Rectal smooth muscle tissue (tissue), 1 donor: ENCODE data around the gene C1orf167.

Source experiments
- H3K27ac ChIP-seq: one replicate; pipeline ENCODE4 v1.7.0; 2013; ENCODE audit warnings: low read depth, low read length, inconsistent platforms
- H3K27me3 ChIP-seq: one replicate; pipeline ENCODE4 v1.7.0; 2013; ENCODE audit warnings: low read length; ENCODE audit not compliant: control insufficient read depth, insufficient read depth
- H3K36me3 ChIP-seq: one replicate; pipeline ENCODE4 v1.7.0; 2013; ENCODE audit warnings: low read length; ENCODE audit not compliant: control insufficient read depth, insufficient read depth
- H3K4me1 ChIP-seq: one replicate; pipeline ENCODE4 v1.7.0; 2013; ENCODE audit warnings: low read length; ENCODE audit not compliant: control insufficient read depth, insufficient read depth
- H3K4me3 ChIP-seq: one replicate; pipeline ENCODE4 v1.7.0; 2013; ENCODE audit warnings: low read length
- H3K9ac ChIP-seq: one replicate; pipeline ENCODE4 v1.7.0; 2013; ENCODE audit warnings: low read length

C1orf167 gene

GRCh38 chr1:11828511-11828910 is 66.5 kb downstream of the C1orf167 start:
- Histone ChIP-seq H3K4me3 (no peak overlapping the region), H3K36me3 (peaks cover 45% of the 10 kb centered on the region), H3K27me3 (no peaks in the 10 kb centered on the region), H3K4me1 (no peaks in the 10 kb centered on the region), H3K27ac (no peak overlapping the region), H3K9ac (no peak overlapping the region)

DNA sequence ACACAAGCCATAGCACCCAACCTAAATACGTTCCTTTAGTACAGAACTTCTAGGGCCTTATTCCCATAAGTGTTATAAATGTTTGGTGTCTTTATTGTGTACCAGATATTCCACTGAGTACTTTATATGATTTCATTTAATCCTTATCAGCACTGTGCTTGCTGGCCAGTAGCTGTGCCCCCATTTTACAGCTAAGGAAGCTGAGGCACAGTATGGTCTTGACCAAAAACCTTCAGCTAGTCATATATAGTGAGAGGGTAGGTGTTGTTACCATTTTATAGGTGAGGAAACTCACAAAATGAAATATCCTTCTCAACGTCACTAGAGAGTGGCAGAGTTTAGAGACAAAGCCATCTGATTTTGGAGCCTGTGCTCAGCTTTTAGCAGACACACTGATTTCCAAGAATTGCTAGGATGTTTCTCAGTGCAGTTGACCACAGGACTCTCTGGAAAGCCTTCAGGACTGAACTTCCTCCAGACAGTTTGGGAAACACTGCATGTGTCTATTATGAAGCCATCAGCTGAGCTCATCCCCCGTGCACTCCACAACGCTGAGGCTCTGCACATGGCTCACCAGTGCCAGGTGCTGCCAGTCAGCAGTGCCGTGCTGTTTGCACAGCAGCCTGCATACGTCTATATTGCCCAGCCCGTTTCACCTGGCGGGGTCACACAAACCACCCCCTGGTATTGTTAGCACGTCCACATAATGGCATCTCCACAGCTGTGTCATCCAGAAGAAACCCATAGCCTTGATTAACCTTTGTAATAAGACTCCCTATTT is 70.1 kb downstream of the C1orf167 start:
- no peak overlapping the region for H3K4me3 ChIP-seq
- no peaks in the 10 kb centered on the region for H3K27me3 ChIP-seq
- no peaks in the 10 kb centered on the region for H3K4me1 ChIP-seq
- H3K36me3 ChIP-seq: peaks cover 62% of the 10 kb centered on the region
- H3K27ac ChIP-seq: no peak overlapping the region
- no peak overlapping the region for H3K9ac ChIP-seq

DNA sequence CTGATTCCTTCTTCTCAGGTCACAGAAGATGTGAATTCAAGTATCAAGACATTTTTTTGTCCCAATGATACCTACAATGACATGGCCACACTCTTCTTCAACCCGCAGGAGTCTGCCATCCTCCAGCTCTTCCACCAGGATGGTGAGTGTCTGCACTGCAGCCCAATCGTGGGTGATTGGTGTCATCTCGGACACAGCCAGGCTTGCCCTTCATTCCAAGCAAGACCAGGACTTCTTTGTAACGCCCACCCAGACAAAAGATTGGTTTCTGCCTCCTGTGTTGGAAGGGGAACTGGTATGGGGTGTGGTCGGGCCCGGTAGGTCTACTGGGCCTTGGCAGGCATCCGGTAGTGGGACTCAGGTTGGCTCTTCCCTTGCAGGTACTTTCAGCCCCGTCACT is 71.5 kb downstream of the C1orf167 start:
- Histone ChIP-seq H3K36me3 (peaks cover 61% of the 10 kb centered on the region), H3K27me3 (no peaks in the 10 kb centered on the region), H3K4me1 (no peaks in the 10 kb centered on the region), H3K9ac (peak overlapping the region; percentile 22), H3K4me3 (no peak overlapping the region), H3K27ac (no peak overlapping the region)

- Histone ChIP-seq H3K4me3 (no peak overlapping the region), H3K27me3 (no peaks in the 10 kb centered on the region), H3K9ac (no peak overlapping the region), H3K36me3 (peaks cover 57% of the 10 kb centered on the region), H3K4me1 (no peaks in the 10 kb centered on the region), H3K27ac (no peak overlapping the region)
Measured at GRCh38 chr1:11833900-11834299, 71.9 kb downstream of the C1orf167 start.

GRCh38 chr1:11835441-11836225 is 73.6 kb downstream of the C1orf167 start:
- no peak overlapping the region for H3K9ac ChIP-seq
- H3K36me3 ChIP-seq: peaks cover 56% of the 10 kb centered on the region
- no peaks in the 10 kb centered on the region for H3K27me3 ChIP-seq
- no peak overlapping the region for H3K27ac ChIP-seq
- no peak overlapping the region for H3K4me3 ChIP-seq
- no peaks in the 10 kb centered on the region for H3K4me1 ChIP-seq

DNA sequence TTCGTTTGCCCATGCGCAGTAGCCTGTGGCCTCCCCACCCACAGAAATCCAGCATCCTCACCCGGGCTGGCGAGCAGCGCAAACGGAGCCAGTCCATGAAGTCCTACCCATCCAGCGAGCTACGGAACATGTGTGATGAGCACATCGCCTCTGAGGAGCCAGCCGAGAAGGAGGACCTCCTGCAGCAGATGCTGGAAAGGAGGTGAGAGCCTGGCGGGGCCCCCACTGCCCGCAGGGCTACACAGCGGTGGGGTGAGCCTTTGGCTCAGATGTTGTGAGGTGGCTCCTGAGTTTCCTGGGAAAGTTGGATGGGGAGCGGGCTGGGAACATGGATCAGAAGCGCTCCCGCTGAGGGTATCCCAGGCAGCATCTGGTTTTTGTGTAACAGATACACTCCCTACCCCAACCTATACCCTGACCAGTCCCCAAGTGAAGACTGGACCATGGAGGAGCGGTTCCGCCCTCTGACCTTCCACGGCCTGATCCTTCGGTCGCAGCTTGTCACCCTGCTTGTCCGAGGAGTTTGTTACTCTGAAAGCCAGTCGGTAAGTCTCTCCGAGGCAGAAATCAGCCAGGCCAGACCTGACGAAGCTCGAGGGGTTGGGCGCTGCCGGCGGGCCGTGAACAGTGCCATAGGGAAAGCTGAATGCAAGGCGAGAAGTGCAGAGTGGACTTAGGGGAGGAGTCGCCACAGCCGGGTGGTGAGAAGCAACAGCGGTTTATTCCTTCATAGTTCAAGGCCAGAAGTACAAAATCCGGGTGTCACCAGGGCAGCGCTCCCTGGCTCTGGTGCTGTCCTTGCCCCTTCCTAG is 75.2 kb downstream of the C1orf167 start:
- no peak overlapping the region for H3K9ac ChIP-seq
- H3K4me3 ChIP-seq: no peak overlapping the region
- H3K36me3 ChIP-seq: peaks cover 66% of the 10 kb centered on the region
- H3K4me1 ChIP-seq: no peaks in the 10 kb centered on the region
- no peaks in the 10 kb centered on the region for H3K27me3 ChIP-seq
- H3K27ac ChIP-seq: no peak overlapping the region

GRCh38 chr1:11837767-11838348 is 75.9 kb downstream of the C1orf167 start:
- H3K27me3 ChIP-seq: no peaks in the 10 kb centered on the region
- H3K36me3 ChIP-seq: peaks cover 68% of the 10 kb centered on the region
- no peak overlapping the region for H3K9ac ChIP-seq
- H3K27ac ChIP-seq: no peak overlapping the region
- H3K4me3 ChIP-seq: no peak overlapping the region
- H3K4me1 ChIP-seq: no peaks in the 10 kb centered on the region

GRCh38 chr1:11838349-11839272 is 76.6 kb downstream of the C1orf167 start:
- Histone ChIP-seq H3K27me3 (no peaks in the 10 kb centered on the region), H3K27ac (no peak overlapping the region), H3K9ac (no peak overlapping the region), H3K4me1 (no peaks in the 10 kb centered on the region), H3K4me3 (no peak overlapping the region), H3K36me3 (peaks cover 64% of the 10 kb centered on the region)
